IMR-90 (cell line): ENCODE measurements around the gene MCCD1.

Experiments
- CEBPB ChIP-seq: IDR thresholded peaks from 2 replicates; pipeline ENCODE4 v1.6.1; 2012; ENCODE audit warnings: low read depth, low read length, improper control_type of control experiment
- CHD1 ChIP-seq: IDR thresholded peaks from 2 replicates; pipeline ENCODE4 v1.6.1; 2012; ENCODE audit warnings: low read depth, low read length, improper control_type of control experiment
- CTCF ChIP-seq: conservative IDR thresholded peaks from 2 replicates; pipeline ENCODE4 v1.5.1; 2012; ENCODE audit warnings: mild to moderate bottlenecking, low read depth, low read length, improper control_type of control experiment
- FOS ChIP-seq: fragments of 150-350 bp; IDR thresholded peaks from 2 replicates; pipeline ENCODE4 v1.6.1; 2016; ENCODE audit warnings: low read depth, low read length
- MXI1 ChIP-seq: IDR thresholded peaks from 2 replicates; pipeline ENCODE4 v1.6.1; 2012; ENCODE audit warnings: low read depth, mild to moderate bottlenecking, low read length, moderate library complexity, borderline replicate concordance
- NFE2L2 ChIP-seq: fragments of 150-350 bp; IDR thresholded peaks from 2 replicates; pipeline ENCODE4 v1.6.1; 2016; ENCODE audit warnings: low read depth, mild to moderate bottlenecking, low read length
- POLR2A ChIP-seq: IDR thresholded peaks from 2 replicates; pipeline ENCODE4 v1.6.1; 2012; ENCODE audit warnings: mild to moderate bottlenecking, low read depth, low read length
- RAD21 ChIP-seq: IDR thresholded peaks from 2 replicates; pipeline ENCODE4 v1.6.1; 2012; ENCODE audit warnings: low read length, improper control_type of control experiment
- RFX5 ChIP-seq: IDR thresholded peaks from 2 replicates; pipeline ENCODE4 v1.8.0; 2012; ENCODE audit warnings: low read depth, mild to moderate bottlenecking, low read length, moderate library complexity
- SMC3 ChIP-seq: fragments of 150-350 bp; IDR thresholded peaks from 2 replicates; pipeline ENCODE4 v1.6.1; 2016; ENCODE audit warnings: low read depth, mild to moderate bottlenecking, antibody characterized with exemption, low read length, moderate library complexity
- USF2 ChIP-seq: fragments of 150-350 bp; IDR thresholded peaks from 2 replicates; pipeline ENCODE4 v1.6.1; 2017; ENCODE audit warnings: mild to moderate bottlenecking, antibody characterized with exemption, low read length, low read depth

GRCh38 chr6:31480574-31480973 is 48.2 kb upstream of the MCCD1 start:
- TF ChIP-seq CTCF: no peak
- no peak for TF ChIP-seq RFX5
- TF ChIP-seq RAD21: no peak
- no peak for TF ChIP-seq MXI1
- TF ChIP-seq POLR2A: no peak
- TF ChIP-seq CEBPB: no peak
- no peak for TF ChIP-seq FOS
- TF ChIP-seq CHD1: no peak
- TF ChIP-seq NFE2L2: no peak
- TF ChIP-seq SMC3: no peak
- TF ChIP-seq USF2: no peak
